Measurements from ENCODE around the gene TMEM79. TPM values are rescaled to one million over a fixed set of nuclear protein-coding genes. Genes with fewer than 3 reads are reported as not detected.

Gene TMEM79
- total RNA-seq, 4 donors from 2014 or later: 1.7 to 4.5 (median 3.1) TPM

GRCh38 chr1:156246781-156247459 is 37.2 kb upstream of the TMEM79 start:
- TF ChIP-seq EP300 (IDR thresholded peaks at IDR 0.05) (peak in 1 of 2 donors; percentile 50), POLR2A (IDR thresholded peaks at IDR 0.05) (peak in 1 of 2 donors; percentile 60)
- TF ChIP-seq, protein P1, sequence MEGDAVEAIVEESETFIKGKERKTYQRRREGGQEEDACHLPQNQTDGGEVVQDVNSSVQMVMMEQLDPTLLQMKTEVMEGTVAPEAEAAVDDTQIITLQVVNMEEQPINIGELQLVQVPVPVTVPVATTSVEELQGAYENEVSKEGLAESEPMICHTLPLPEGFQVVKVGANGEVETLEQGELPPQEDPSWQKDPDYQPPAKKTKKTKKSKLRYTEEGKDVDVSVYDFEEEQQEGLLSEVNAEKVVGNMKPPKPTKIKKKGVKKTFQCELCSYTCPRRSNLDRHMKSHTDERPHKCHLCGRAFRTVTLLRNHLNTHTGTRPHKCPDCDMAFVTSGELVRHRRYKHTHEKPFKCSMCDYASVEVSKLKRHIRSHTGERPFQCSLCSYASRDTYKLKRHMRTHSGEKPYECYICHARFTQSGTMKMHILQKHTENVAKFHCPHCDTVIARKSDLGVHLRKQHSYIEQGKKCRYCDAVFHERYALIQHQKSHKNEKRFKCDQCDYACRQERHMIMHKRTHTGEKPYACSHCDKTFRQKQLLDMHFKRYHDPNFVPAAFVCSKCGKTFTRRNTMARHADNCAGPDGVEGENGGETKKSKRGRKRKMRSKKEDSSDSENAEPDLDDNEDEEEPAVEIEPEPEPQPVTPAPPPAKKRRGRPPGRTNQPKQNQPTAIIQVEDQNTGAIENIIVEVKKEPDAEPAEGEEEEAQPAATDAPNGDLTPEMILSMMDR (IDR thresholded peaks at IDR 0.05): no peak
- 29 to 38% methylated on average over 16 of the region's 16 CpGs for WGBS, 2 donors
- Histone ChIP-seq H3K9me3 (no peaks in the 10 kb centered on the region), H3K27me3 (no peaks in the 10 kb centered on the region), H3K4me3 (peak overlapping the region in 3 of 4 donors; percentile 4 to 30 (median 16)), H3K27ac (peak overlapping the region; percentile 56 to 85 (median 76)), H3K36me3 (peaks cover 0 to 53% (median 9%) of the 10 kb centered on the region in 3 donors), H3K4me1 (peaks cover 0 to 61% (median 28%) of the 10 kb centered on the region in 4 donors)
- peak in 1 of 2 donors; percentile 32 for DNase-seq (ENCODE audit: low spot score in 2 of 2)

DNA sequence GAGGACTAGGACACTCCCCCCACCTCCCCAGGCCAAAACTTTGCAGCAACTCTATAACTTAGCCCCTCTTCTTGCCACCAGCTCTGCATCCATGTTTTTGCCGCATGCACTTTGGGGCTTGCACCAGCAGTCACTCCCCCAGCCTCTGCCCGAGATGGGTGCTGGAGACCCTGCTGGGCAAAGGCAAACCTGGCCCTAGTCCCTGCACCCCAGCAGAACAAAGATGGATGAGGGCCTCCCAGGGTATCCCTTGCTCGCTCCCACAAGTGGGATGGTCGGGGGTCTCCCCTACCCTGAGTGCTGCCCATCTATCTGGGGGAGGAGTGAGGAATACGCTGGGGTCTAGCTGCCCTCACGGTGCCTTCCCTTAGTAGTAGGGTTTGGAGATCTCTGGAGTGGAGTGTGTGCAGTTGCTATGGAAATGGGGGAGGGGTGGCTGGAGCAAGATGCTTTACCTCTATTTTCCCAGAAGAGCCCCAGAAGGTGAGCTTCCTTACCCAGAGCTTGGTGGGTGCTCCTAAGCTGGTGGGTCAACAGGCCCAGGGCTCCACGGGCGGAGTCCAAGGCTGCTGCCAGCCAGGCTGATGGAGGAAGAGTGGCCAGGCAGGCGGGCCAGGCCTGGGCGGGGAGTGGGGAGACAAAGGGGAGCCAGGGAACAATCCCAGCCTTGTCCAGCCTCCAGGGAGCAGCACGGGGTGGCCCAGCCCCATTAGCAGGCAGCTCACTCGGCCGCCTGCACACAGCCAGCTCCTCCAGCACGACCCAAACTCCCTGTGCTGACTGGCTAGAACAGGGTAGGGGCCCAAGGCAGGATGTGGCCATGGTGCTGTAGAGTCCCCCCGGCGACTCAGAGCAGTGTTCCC is 36.4 kb upstream of the TMEM79 start, which contains the start of gene PAQR6:
Gene PAQR6 (minus strand): TSS at position 597 of the 863 bp plus-strand sequence. CDS start 1,325 bp downstream, outside the sequence.
- Histone ChIP-seq H3K4me1 (peaks cover 0 to 69% (median 28%) of the 10 kb centered on the region in 4 donors), H3K4me3 (peak within 1 kb of the TSS in 3 of 4 donors; percentile 4 to 30 (median 16)), H3K36me3 (peaks cover 0 to 53% (median 16%) of the 10 kb centered on the region in 3 donors), H3K27me3 (no peaks in the 10 kb centered on the region), H3K9me3 (no peaks in the 10 kb centered on the region), H3K27ac (peak within 1 kb of the TSS; percentile 68 to 85 (median 80))
- WGBS, 2 donors: 38 to 40% methylated on average over 14 to 16 of the region's 16 CpGs
- TF ChIP-seq, protein P1 (IDR thresholded peaks at IDR 0.05): no peak
- TF ChIP-seq EP300 (IDR thresholded peaks at IDR 0.05) (peak in 1 of 2 donors; percentile 64), POLR2A (IDR thresholded peaks at IDR 0.05) (peak in 1 of 2 donors; percentile 47)
- peak in 1 of 2 donors; percentile 27 for DNase-seq (ENCODE audit: low spot score in 2 of 2)

DNA sequence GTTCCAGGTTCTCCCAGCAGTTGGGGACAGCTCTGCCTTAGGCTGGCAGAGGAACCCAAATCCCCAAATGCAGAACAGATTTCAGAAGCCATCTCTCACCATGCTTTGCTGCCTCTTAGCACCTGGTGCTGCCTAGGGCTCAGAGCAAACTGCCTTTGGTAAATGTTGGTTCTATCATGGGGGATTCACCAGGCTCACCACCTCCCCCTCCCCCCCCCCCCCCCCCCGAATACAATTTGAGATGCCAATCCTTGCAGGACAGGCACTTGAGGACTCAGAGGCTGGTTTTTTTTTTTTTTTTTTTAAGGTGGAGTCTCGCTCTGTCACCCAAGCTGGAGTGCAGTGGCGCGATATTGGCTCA is 35.8 kb upstream of the TMEM79 start:
- Histone ChIP-seq H3K36me3 (peaks cover 0 to 59% (median 22%) of the 10 kb centered on the region in 3 donors), H3K27me3 (no peaks in the 10 kb centered on the region), H3K4me1 (peaks cover 0 to 71% (median 28%) of the 10 kb centered on the region in 4 donors), H3K9me3 (no peaks in the 10 kb centered on the region), H3K27ac (peak overlapping the region; percentile 68 to 85 (median 80)), H3K4me3 (no peak overlapping the region)
- 56 to 81% methylated on average over 4 of the region's 4 CpGs for WGBS, 2 donors
- no peak for DNase-seq (ENCODE audit: low spot score in 2 of 2)
- no peak for TF ChIP-seq POLR2A (IDR thresholded peaks at IDR 0.05)
- TF ChIP-seq, protein P1 (IDR thresholded peaks at IDR 0.05): no peak
- no peak for TF ChIP-seq EP300 (IDR thresholded peaks at IDR 0.05)

DNA sequence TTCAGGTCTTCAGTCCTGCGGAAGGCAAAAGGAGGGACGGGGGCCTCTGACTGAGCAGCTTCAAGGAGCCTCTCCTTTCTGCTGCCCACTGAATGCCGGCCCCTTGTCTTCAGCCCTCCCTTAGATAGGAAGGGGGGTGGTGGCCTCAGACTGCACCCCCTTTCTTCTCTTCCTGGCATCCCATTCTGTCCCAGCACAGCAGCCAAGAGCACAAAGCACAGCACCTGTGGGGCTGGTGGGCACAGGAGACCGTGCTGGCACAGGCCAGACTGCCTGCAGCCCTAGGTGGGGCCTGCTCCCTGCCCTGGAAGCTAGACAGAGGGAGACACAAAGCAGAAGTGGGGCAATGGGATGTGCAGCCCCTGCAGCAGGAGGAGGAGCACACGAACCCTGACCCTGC is 34.5 kb upstream of the TMEM79 start:
- TF ChIP-seq POLR2A (IDR thresholded peaks at IDR 0.05): no peak
- TF ChIP-seq, protein P1 (IDR thresholded peaks at IDR 0.05): no peak
- TF ChIP-seq EP300 (IDR thresholded peaks at IDR 0.05): no peak
- peak overlapping the region; percentile 21 to 85 (median 56) for H3K27ac ChIP-seq
- H3K4me1 ChIP-seq: peaks cover 0 to 71% (median 28%) of the 10 kb centered on the region in 4 donors
- DNase-seq (ENCODE audit: low spot score in 2 of 2): no peak
- WGBS, 2 donors: 46 to 49% methylated on average over 5 of the region's 5 CpGs
- H3K4me3 ChIP-seq: no peak overlapping the region
- peaks cover 0 to 58% (median 33%) of the 10 kb centered on the region in 3 donors for H3K36me3 ChIP-seq
- no peaks in the 10 kb centered on the region for H3K27me3 ChIP-seq
- H3K9me3 ChIP-seq: no peaks in the 10 kb centered on the region
